ENCODE results near the gene GSN.

GSN gene

DNA sequence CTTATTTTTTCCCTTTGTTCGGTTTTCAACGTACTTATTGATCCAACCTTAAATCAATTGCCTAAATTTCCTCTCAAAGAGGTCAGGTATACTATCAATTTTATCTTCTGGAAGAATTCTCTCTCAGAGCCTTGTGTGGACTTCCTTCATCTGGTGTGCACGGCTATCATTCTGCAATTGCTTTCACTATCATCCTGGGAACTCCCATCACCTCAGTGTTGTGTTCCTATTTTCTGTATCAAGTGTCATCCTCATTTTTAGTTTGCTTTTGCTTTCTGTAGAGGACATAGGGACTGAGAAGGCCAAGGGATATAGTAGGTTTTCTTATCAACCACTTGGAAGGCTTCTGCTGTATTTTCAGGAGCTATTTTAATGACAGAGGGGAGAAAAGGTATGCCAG, 90.8 kb downstream of the GSN start:
- DNase-seq, result no peak

DNA sequence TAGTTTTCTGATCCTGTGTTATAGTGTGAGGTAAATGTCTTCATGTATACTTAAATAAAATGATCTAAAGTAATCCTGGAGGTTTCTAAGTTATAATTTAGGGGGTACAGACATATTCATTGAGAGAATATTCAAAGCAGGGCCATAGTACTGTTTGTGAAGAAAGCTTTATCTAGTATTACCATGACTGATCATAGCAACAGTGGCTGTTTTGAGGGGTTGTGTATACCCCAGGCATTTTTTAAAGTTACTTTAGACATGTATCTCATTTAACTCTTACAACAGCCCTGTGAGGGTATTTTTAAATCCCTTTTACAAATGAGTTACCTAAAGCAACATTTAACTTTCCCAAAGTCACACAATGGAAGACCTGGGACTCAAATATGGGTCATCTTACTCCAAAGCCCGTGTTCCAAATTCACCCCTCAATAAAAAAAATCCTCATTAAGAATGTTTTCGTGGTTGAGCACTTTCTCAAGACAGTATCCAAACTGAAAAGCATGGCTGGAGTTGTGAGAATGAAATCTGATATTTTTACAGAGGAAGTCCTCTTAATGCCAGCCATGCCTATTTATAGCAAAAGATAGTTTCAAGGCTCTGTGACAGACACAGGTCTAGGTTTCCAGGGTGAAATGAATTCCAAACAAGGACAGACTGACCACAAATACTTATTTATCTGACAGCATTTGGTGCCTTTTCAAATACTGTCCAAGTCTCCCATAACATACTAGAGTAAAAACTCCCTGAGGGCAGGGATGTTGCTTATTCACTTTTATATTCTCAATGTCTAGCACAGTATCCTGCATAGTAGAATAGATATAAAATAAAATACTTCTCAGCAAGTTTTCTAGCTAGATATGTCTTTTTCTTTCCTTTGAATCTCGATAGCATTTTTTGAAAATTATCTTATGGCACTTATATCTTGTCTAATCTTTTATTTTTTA, 91.7 kb downstream of the GSN start:
- DNase-seq, result no peak

DNA sequence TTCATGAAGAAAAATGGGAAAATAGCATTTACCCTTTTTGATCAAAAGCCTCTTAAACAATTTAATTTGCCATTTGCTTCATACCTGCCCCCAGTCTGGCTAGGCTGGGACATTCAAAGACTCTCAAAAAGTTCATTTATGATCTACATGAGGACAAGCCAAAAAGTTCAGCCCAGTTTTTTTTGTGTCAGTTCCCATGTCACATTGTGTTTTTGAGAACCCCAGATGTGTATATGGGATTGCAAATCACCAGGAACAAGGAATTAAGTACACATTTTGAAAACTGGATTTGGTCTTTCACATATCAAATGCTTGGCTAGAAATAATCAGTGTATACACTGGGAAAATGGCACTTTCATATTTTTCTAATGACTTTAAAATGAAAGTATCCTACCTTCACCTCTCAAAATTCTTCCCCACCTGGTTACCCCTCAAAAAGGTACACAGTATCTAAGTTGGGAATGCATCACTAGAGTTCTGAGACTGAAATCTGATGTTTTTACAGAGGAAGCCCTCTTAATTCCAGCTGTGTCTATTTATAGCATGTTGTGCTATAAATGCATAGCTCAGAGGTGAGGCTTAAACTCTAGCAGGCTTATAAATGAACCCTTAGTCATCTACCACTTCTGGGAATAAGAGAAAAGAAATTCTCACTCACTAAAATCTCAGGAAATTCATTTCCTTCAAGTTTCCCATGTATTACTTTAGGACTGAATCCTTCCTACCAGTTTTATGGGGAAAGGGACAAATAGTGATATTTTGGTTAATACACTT, 92.8 kb downstream of the GSN start:
- no peak for DNase-seq

DNA sequence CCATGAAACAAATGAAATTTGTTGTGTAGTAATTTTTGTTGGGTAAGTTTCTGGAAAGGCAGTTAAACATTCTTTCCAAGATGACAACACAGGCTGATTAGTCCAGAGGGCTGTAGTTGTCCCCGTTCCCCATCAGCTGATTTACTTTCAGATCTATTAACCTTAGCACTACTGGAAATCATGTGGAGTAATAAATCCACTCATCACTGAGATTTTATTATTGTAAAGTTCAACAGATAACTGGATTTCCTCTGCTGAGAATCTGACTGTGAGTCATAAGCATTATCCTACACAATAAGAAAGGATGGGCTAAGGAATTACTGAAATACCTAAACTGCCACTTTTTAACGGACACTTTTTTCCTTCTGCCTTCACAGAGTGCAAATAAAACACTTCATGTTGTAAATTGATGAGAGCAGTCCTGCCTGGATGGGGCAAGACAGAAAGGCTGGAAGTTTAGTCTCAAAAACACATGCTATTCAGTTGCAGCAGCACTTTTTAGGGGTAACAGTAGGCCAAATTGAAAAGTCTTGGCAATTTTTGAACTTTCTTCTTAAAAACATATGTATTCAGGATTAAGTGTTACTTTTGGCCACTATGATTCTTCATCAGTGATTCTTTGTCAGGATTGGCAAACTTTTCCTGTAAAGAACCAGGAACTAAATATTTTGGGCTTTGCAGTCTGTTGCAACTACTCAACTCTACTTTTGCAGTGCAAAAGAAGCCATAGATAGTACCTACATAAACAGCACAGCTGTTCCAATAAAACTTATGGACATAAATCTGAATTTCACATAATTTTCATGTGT, 95.1 kb downstream of the GSN start:
- DNase-seq, result no peak

DNA sequence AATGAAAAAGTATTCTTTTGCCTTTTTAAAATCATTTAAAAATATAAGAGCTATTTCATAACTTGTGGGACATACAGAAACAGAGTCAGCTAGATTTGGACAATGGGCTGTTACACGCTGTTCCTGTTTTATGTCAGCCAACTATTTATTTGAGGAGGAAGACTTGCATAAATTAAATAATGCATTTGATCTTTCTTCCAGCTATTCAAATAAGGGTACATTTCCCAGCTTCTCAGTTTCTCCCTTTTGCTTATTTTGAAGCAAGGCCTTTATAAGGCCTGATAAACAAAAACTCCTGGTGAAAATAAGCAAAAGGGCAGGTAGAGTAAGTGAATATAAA, 95.6 kb downstream of the GSN start:
- DNase-seq, result no peak

DNA sequence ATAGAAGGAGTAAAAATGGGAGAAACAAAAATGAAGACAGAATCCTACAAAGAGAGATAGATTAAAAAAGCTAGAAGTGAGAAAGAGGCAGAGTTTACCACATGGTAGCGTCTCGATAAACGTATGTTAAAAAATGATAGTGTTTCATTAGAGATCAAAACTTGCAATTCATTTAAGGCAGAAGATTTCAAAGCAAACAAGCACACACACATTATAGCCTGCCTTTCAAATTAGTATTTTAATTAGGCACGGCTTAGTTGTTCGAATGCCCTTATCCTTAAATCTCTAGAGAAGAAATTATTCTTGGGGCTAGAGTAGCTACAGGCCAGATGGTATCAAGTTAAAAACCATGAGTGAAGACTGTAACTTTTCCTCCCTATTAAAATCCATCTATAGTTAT, 96.1 kb downstream of the GSN start:
- DNase-seq, result no peak

DNA sequence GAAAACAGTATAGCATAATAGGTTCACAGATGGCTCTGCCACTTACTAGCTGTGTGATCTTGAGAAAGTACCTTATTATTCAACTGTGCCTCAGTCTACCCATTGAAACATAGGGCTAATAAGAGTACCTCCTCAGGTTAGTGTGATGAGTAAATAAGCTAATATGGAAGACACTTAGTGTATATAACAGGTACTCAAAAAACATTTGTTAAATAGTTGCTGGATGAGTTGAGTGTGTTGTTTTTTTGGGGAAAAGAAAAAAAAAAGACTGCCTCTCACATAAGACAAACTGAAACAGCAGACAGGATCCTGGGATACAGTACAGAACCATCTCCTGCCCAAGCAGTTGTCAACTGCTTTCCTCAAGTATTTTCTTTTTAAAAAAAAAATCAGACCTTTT, 96.9 kb downstream of the GSN start:
- DNase-seq, result no peak

DNA sequence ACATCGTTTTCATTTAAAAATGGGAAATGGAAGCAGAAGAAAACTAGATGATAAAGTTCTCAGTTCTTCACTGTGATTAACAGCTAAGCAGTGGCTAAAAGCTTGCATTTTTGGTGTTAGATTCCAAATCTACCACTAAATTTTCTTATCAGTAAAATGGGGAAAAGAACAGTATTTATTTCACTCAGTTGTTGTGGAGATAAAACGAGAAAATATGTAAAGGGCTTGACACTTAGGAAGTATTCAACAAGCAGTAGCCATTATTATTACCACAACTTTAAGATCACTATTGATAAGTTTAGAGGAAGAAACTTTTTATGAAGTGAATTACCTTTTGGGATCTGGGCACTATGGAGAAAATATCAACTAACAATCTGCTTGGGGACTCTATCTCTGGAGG, 97.6 kb downstream of the GSN start:
- DNase-seq, result no peak

DNA sequence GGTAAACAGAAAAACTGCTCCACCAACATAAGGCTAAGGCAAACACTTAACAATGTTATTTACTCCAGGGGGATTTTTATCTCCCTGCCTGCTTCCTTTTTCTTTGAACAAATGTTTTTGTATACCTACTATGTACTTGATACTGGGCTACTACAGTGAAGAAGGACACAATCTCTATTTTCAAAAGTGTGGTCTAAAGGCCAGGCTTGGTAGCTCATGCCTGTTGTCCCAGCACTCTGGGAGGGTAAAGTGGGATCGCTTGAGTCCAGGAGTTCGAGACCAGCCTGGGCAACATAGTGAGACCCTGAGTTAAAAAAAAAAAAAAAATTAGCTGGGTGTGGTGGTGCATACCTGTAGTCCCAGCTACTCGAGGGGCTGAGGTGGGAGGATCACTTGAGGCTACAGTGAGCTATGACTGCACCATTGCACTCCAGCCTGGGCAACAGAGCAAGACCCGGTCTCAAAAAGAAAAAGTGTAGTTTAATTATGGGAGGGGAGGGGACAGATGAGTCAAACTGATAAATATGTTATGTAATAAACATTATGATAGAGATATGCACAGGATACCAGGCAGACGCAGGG, 98.7 kb downstream of the GSN start:
- no peak for DNase-seq

DNA sequence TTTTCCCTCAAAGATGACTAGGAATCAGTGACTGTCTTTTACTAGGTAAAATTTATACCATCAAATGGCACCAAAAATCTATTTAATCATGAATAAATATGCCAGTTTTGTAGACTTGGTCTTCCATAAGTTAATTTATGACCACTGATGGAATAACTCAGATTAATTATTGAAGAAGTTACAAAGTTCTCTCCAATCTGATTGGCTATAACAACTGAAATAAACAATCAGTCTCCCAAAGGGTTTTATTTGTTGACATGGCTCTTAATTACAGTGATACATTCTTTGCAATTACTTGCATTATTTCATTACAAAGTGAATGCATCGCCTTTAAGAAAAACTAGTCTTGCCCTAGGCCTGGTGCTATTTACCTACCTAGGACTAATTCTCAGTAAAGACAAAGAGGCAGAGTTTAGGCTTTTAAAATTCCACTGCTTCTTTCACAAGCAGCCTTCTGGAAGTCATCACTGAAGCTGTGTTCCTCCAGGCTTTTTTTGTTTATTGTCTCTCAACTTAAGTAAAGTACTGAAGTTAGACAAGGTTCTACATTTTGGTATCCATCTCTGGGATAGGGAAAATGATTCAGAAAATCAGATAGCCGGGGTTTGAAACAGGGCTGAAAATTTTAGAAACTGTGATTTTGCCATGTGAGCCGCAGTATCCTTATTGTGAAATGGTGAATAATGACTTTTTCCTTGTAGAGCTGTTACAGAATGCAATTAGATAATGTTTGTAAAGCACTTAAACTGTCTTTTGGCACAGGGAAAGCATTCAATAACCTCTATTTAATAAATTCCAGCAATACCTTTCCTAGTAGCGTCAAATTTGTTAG, 99.6 kb downstream of the GSN start:
- DNase-seq, result no peak

DNA sequence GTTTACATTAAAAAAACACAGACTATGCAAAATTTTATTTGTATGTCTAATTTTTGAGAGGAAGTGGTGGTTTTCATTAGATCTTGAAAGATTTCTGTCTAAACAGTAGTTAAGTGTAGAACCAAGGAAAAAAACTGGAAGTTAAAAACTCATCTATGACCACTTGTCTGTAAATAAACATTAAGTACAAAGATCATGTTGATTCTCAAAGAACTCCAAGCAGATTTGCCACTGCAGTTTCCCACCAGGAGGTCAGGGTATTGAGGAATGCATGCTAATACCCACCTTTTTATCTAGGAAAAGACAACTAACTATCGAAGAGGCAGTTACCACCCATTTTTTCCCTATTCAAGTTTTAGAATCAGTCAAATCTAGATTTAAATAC, 100.2 kb downstream of the GSN start:
- DNase-seq, result no peak

DNA sequence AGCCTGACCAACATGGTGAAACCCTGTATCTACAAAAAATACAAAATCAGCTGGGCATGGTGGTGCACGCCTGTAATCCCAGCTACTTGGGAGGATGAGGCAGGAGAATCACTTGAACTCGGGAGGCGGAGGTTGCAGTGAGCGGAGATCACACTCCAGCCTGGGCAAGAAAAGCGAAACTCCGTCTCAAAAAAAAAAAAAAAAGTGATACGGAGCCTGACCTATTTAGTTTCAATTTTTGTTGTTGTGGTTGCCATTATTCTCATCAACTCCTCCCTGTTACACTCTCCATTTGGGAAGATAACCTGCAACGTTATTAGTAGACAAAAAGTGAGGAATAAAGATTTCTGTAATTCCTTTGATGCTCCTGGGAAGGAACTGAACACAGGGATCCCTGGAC, 100.8 kb downstream of the GSN start:
- DNase-seq, result no peak

DNA sequence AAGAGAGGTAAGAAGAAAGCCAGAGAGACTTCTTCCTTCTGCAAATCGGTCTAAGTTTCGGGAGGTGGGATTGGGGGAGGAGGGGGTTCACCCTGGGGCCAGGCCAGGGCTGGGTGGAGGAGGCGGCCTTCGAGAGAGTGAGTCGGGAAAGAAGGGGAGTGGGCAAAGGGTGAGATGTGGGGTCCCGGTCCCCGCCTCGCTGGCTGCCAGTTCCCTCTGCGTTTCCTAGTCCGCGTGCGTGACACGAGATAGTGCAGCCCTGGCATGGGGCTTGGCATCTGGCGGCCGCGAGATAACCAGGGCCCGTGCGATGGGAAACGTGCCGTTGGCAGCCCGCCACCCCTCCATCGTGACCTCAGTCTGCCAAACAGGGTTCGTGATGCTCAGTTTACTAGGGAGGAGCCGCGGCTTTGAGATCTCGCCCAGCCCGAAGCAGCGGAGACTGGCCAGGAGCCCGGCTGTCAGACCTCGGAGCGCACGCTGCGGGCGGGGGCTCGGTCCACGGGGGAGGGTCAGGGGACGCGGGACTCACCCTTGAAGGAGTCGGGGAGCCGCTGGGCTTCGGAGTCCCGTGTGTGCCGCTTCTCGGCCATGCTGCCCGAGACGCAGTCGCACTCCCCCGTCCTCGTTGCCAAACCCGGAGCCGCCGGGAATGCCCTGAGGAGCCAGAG, 101.8 kb downstream of the GSN start, which contains the start of gene STOM:
Gene STOM, minus strand, starts transcription at position 656 of the 671 bp plus-strand sequence. Its CDS starts 63 bp downstream, at position 593.
- DNase-seq, result peak; percentile 36

DNA sequence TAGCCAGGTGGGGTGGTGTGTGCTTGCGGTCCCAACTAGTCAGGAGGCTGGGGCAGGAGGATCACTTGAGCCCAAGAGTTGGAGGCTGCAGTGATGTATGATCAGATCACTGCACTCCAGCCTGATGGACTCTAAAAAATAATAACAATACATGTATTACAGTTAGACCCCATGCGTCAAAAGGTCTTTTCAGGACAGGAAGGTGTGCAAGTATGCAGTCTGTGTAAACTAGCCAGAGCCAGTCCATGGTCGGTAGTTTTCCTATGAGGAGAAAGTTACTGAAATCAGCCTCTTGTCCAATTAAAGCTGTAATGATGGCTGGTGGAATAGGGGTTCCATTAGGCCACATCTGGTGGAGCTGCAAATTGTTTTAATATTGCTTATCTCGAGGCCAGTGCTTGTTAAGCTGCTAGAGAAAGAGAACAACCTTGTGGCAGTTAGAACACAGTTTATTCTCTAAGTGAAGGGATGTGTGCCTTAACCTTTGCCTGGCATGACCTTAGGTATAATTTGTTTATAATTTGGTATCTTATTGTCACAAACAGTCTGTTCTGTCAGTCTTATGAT, 103.6 kb downstream of the GSN start:
- no peak for DNase-seq

DNA sequence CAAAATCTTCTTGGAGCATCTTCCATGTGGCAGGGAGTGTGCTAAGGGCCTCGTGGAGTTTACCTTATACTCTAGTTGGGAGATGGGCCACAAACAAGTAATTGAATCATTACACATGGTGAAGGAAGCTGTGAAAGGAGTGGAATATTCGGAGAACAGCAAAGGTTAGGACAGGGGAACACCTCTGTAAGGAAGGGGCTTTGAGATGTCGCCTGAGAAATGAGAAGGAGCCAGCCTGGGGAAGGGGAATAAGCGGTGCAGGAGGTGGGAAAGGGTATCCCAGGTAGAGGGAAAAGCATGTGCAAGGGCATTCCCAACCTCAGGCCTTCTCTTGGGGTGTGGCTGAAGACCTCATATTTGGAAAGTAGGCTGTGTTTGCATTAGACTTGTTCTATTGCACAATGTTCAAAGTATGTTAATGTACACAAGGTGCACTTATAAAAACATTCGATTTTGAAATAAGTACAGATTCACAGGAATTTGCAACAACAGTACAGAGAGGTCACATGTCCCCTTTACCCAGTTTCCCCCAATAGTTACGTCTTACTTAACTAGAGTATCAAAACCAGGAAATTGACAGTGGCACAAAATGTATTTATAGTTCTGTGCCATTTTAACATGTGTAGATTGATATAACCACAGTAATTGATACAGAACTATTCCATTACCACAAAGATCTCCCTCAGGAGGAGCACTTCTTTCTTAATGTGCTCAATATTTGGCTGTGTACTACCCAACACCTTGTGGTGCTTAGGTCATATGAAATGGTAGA, 104.5 kb downstream of the GSN start:
- no peak for DNase-seq

DNA sequence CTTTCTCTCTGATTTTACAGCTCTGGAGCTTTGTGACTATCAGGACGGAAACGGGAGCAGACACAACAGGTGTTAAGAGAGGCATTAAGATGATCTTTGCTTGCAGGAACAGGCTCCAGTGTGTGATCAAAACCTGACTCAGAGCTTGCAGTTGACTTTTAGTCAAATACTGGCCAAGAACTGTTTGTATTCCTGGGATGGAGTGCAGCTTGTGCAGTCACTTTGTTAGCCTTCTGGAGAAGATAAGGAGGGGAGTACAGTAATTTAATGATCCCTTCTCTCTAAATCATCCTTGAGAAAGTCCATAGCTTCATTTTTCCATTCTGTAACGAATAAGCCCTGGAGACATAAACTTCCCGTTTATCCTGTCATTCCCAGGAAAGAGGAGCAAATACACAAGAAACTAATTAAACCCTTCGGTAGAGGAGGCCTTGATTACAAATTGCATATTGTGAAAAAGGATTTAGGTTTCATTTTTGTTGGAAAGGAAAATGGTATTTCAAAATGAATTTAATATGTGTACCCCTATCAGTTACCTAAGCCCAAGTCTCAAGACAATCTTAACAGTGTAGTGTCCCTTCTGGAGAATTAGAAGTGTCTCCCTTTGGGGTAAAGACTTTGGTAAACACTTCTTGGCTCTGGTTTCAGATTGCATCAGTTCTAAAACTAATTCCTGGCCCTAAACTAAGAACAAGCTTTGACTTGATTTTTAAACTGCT, 105.2 kb downstream of the GSN start:
- DNase-seq, result no peak

DNA sequence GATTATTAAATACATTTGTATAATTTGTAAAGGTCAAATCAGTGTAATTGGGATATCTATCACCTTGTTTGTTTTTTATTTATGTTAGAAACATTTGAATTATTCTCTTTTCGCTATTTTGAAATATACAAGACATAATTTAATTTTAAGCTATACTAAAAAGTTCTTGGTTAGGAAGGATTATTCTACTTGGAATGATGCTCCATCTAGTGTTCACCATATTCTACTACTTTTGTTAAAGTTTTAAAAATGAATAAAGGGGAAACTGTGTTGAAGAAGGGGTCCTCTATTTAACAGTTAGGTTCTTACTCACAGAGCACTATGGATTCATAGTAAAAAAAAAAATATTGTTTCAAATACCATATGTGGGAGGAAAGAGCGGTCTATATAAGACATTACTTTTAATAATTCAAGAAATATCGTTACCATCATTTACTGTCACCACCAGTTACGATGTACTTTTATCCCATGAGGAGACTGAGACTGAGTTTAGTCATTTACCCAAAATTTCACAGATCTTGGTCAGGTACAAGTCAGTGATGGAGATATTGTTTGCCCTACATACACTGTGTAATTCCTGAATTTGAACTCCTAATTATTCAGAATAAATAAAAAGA, 108.4 kb downstream of the GSN start:
- no peak for DNase-seq

DNA sequence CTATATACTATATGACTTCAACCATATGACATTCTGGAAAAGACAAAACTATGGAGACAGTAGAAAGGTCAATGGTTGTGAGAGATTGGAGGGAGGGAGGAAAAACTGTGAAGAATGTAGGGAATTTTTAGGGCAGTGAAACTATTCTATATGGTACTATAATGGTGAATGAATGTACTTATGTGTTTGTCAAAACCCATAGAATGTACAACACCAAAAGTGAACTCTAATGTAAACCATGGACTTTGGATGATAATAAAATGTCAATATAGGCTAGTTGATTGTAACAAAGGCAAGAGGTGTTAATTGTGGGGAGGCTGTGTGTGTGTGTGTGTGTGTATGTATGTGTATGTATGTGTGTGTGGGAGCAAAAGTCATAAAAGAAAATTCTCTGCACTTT, 112.9 kb downstream of the GSN start:
- no peak for DNase-seq
